Natural killer cell treated with Interleukin-12 subunit alpha and Interleukin-12 subunit beta and Interleukin-15 and Interleukin-18, amount 100 ng/mL, for 72 hours (primary cell): ENCODE measurements around the gene ZNF428. TPM values are rescaled to one million over a fixed set of nuclear protein-coding genes. Genes with fewer than 3 reads are reported as not detected.

Experiments
- ATAC-seq, 2 donors: fragments of 150-1000 bp; cut with Tn5 transposase in 1 of 2; sonication (Bioruptor Pico), chemical (Tn5 transposase) in 1 of 2; 2 replicates each; pipeline ENCODE4 v1.10.0; 2021
- DNase-seq: peaks from one replicate; pipeline ENCODE4 v3.0.0; 2022; ENCODE audit warnings: low spot score
- H3K27ac Mint-ChIP-seq, 2 donors: 1 replicate in 1 of 2; 2 replicates in 1 of 2; pipeline ENCODE4 v1.8.0; 2022; ENCODE audit warnings: mixed read lengths in 2 of 2, mild to moderate bottlenecking in 1 of 2, moderate library complexity in 1 of 2
- H3K27me3 Mint-ChIP-seq, 2 donors: 1 replicate in 1 of 2; 2 replicates in 1 of 2; pipeline ENCODE4 v1.8.0; 2022; ENCODE audit warnings: mixed read lengths in 2 of 2
- H3K36me3 Mint-ChIP-seq: one replicate; pipeline ENCODE4 v1.8.0; 2022; ENCODE audit warnings: mixed read lengths
- H3K4me1 Mint-ChIP-seq, 2 donors: 1 replicate in 1 of 2; 2 replicates in 1 of 2; pipeline ENCODE4 v1.8.0; 2022; ENCODE audit warnings: low read depth in 2 of 2, mixed read lengths in 2 of 2, mild to moderate bottlenecking in 1 of 2
- H3K4me3 Mint-ChIP-seq: one replicate; pipeline ENCODE4 v1.8.0; 2022; ENCODE audit warnings: mixed read lengths
- H3K9me3 Mint-ChIP-seq: 2 replicates; pipeline ENCODE4 v1.8.0; 2022; ENCODE audit warnings: mixed read lengths
- total RNA-seq, 2 donors: library from RNA; stranded (reverse); gene quantifications; one replicate each; pipeline ENCODE4 v1.2.3, GENCODE V29; 2022

Gene ZNF428
- total RNA-seq, 2 donors from 2014 or later, result 24.9 to 25.3 TPM

DNA sequence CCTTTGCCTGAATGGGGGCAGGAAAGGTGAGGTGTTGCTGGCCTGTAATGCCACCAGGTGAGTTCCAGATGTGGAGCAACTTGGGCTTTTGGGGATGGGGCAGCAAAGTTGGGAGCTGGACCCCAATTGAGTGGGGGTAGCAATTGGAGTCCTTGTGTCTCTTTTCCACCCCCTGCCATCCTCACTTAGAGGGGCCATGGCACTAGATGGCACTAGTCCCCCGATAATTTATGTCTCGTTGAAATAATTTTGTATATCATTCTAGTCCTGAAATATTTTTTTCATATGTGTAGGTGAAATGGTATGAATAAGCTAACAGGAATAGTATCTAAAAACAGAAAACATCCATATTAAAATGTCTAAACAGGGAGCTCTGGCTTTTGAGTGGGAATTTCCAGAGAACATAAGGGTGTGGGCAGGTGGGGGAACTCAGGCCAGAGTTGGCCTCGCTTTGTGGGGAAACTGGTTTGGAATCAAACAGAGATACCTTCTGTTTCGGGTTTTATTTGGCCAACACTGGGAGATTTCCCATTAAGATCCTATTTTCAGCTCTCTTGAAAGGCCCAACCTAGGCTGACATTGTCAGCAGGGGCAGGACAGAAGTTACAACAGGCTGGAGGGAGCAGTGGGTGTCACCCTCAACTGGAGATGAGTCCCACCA is 19.7 kb downstream of the ZNF428 start:
- no peaks in the 10 kb centered on the region for H3K27me3 Mint-ChIP-seq
- H3K27ac Mint-ChIP-seq, result no peak overlapping the region
- peaks cover 22 to 29% of the 10 kb centered on the region in 2 donors for H3K4me1 Mint-ChIP-seq
- DNase-seq (no peak), ATAC-seq (no peak)
- H3K4me3 Mint-ChIP-seq, result no peak overlapping the region
- no peaks in the 10 kb centered on the region for H3K9me3 Mint-ChIP-seq
- no peaks in the 10 kb centered on the region for H3K36me3 Mint-ChIP-seq

DNA sequence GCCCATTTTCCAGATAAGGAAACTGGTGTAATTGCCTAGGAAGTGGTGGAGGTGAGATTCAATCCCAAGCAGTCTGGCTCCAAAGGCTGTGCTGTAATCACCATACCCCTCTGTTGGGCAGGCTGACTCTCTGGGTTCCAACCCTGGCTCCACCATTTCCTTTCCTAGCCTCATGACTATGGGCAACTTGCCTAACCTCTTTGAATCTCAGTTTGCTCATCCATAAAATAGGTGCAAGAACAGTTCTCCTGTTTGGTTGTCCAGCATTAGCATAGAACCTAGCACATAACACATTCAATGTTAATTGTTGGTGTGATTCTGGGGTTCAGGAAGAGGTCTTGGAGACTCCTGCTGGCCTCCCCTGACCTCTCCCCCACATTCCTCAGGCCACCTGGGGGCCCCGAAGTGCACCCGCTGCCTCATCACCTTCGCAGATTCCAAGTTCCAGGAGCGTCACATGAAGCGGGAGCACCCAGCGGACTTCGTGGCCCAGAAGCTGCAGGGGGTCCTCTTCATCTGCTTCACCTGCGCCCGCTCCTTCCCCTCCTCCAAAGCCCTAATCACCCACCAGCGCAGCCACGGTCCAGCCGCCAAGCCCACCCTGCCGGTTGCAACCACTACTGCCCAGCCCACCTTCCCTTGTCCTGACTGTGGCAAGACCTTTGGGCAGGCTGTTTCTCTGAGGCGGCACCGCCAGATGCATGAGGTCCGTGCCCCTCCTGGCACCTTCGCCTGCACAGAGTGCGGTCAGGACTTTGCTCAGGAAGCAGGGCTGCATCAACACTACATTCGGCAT is 20.8 kb downstream of the ZNF428 start:
- H3K36me3 Mint-ChIP-seq, result peaks cover 3% of the 10 kb centered on the region
- no peaks in the 10 kb centered on the region for H3K27me3 Mint-ChIP-seq
- H3K27ac Mint-ChIP-seq, result peak overlapping the region in 1 of 2 donors; percentile 99
- peak overlapping the region; percentile 99 for H3K4me3 Mint-ChIP-seq
- H3K4me1 Mint-ChIP-seq, result peaks cover 26 to 34% of the 10 kb centered on the region in 2 donors
- no peaks in the 10 kb centered on the region for H3K9me3 Mint-ChIP-seq
- DNase-seq (no peak), ATAC-seq (no peak)

DNA sequence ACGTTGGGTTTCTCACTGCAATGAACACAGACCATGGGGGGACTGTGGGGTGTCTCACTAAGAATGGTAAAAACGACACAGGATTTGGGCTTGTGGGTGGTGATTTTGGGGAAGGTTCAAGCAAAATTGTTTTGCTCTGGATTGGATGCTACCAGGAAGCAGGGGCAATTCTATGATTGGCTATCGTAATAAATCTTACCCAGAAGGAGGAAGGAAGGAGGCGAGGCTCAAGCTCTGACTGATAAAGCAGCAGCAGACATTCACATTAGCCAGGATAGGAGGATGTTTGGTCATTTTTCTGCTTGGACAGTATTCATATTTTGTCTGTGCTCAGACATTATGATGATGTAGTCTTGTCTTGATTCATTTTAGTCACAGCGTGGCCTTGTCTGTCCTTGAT is 21.6 kb downstream of the ZNF428 start:
- Mint-ChIP-seq H3K4me3 (peak overlapping the region; percentile 99), H3K27ac (peak overlapping the region; percentile 99 to 100), H3K27me3 (no peaks in the 10 kb centered on the region), H3K9me3 (no peaks in the 10 kb centered on the region), H3K4me1 (peaks cover 31 to 40% of the 10 kb centered on the region in 2 donors), H3K36me3 (peaks cover 6% of the 10 kb centered on the region)
- ATAC-seq, result no peak
- no peak for DNase-seq

DNA sequence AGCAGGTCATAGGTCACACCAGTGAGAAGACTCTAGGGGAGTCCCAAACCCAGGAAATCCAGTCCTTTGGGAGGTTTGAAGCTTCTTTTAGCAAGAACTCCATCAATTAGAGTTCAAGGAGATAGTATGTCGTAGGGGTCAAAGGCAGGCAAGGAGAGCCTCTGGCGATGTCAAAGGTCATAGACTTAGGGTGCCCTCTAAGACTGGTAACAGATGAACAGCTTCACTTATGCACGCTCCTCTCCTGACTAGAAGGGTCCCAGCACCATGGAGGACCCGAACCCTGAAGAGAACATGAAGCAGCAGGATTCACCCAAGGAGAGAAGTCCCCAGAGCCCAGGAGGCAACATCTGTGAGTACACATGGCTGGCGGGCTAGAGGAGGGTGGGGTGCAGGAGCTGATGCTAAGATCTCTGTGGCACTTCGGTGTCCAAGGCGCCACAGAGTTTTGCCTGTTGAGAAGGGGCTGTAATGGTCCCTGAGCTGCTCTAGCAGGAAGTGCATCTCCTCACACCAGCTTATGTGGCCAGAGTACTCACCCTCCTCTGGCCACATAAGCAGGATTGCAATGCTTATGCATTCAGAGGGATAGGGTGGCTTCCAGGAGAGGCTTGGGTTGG is 22.5 kb downstream of the ZNF428 start:
- H3K36me3 Mint-ChIP-seq, result peaks cover 10% of the 10 kb centered on the region

DNA sequence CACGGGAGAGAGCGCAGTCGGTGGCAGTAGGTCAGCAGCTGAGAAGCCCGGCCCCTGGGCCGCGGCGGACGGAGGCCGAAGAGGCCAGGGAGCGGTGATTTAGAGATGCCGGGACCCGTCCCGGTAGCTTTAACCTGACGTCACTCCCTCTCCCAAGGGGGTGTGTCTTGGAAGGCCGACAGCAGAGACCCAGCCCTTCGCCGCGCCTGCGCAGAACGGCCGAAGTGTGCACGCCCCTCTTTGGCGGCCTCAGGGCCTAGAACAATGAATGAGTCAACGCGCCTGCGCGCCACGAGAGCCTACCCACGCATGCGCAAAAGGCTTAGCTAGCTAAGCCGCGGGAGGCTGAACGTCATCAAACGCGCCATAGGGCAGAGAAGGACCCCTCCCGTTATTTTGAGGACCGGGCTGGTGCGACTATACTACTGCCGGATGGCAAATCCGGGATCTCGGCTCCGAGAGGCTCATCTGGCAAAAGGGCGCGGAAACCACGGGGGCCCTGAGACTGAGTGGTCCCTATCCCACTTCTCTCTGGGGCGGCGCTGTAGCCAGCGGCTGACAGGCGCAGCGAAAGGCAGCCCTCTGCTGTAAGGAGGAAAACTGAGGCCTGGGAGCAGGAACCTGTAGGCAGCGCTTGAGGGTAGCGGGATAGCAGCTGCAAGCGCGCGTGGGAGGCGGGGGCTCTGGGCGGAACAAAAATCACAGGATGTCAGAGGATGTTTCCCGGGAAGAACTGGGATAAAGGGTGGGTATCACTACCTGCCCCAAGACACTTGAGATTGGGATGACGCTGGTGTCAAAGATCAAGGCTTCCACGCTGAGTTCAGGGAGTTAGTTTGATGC is 23.2 kb downstream of the ZNF428 start, which contains the start of the genes IRGQ and ZNF576:
Gene IRGQ, minus strand, starts transcription at position 136 of the 843 bp plus-strand sequence. CDS start 796 bp downstream, outside the sequence.
Gene ZNF576, plus strand, starts transcription at position 597 of the 843 bp plus-strand sequence. CDS start 514 bp downstream, outside the sequence.
- Mint-ChIP-seq H3K9me3 (no peaks in the 10 kb centered on the region), H3K27ac (peak within 1 kb of the TSS; percentile 99 to 100), H3K27me3 (no peaks in the 10 kb centered on the region), H3K4me3 (peak within 1 kb of the TSS; percentile 99), H3K36me3 (peaks cover 10% of the 10 kb centered on the region), H3K4me1 (peaks cover 34 to 40% of the 10 kb centered on the region in 2 donors)
- ATAC-seq (peak; percentile 91 to 95), DNase-seq (peak; percentile 100)

More for the DNA sequence above, 22.5 kb downstream of the ZNF428 start:
- no peaks in the 10 kb centered on the region for H3K9me3 Mint-ChIP-seq
- DNase-seq (no peak), ATAC-seq (no peak)
- no peaks in the 10 kb centered on the region for H3K27me3 Mint-ChIP-seq
- H3K4me3 Mint-ChIP-seq, result peak overlapping the region; percentile 99
- H3K27ac Mint-ChIP-seq, result peak overlapping the region; percentile 99 to 100
- H3K4me1 Mint-ChIP-seq, result peaks cover 34 to 40% of the 10 kb centered on the region in 2 donors

DNA sequence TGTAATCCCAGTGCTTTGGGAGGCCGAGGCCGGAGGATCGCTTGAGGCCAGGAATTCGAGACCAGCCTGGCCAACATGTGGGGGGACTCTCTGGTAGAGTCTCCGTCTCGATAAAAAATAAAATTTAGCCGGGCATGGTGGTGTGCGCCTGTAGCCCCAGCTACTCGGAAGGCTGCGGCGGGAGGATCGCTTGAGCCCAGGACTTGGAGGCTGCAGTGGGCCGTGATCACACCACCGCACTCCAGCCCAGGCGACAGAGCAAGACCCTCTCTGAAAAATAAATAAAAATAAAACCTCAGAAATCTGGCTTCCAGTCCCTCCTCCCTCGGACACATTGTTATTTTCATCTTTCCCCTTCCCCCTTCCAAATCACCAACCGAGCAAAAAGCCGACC is 23.8 kb downstream of the ZNF428 start:
- H3K27me3 Mint-ChIP-seq, result no peaks in the 10 kb centered on the region
- no peaks in the 10 kb centered on the region for H3K9me3 Mint-ChIP-seq
- no peak for ATAC-seq
- H3K27ac Mint-ChIP-seq, result peak overlapping the region; percentile 99 to 100
- H3K4me1 Mint-ChIP-seq, result peaks cover 37 to 40% of the 10 kb centered on the region in 2 donors
- H3K36me3 Mint-ChIP-seq, result peaks cover 10% of the 10 kb centered on the region
- peak overlapping the region; percentile 99 for H3K4me3 Mint-ChIP-seq
- no peak for DNase-seq

DNA sequence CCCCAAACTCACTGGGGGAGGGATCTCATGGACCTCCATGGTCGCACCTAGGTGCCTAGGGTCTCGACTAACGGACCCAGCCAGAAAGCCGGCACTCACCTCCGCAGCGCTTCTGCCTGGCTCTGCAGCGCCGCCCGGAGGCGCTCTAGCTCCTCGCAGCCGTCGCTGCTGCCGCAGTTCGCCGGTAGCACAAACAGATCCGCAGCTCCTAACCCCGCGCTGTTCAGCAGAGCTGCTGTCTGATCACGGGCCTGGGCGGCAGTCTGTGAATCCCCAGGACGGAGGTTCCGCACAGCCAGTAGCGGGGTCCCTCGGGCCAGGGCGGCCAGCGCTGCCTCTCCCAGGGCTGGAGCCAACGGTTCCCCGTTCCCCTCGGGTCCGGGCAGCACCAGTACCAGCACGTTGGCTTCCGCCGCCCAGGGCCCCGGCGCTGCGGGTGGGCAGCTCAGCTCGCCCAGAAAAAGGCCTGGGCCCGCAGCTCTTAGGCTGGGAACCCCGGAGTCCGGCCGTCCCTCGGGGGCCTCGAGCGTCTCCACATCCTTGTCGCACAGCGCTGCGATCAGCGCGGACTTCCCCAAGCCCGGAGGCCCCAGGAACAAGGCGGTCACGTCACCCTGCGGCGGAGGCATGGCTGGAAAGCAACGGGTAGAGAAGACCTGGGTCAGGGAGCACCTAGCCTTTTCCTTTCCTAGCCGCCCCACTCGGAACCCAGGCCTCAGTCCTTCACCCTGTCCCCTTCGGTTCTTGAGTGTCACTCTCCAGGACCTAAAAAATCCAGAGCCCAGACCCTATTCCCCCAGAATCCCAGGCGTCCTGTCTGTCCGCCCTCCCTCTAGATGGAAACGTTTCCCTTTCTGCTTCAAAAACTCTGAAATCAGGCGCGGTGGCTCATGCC is 24.5 kb downstream of the ZNF428 start:
- H3K27ac Mint-ChIP-seq, result peak overlapping the region; percentile 99 to 100
- DNase-seq (peak; percentile 82), ATAC-seq (peak; percentile 55 to 66)
- peak overlapping the region; percentile 99 for H3K4me3 Mint-ChIP-seq
- H3K27me3 Mint-ChIP-seq, result no peaks in the 10 kb centered on the region
- peaks cover 10% of the 10 kb centered on the region for H3K36me3 Mint-ChIP-seq
- H3K9me3 Mint-ChIP-seq, result no peaks in the 10 kb centered on the region
- H3K4me1 Mint-ChIP-seq, result peaks cover 40 to 41% of the 10 kb centered on the region in 2 donors

DNA sequence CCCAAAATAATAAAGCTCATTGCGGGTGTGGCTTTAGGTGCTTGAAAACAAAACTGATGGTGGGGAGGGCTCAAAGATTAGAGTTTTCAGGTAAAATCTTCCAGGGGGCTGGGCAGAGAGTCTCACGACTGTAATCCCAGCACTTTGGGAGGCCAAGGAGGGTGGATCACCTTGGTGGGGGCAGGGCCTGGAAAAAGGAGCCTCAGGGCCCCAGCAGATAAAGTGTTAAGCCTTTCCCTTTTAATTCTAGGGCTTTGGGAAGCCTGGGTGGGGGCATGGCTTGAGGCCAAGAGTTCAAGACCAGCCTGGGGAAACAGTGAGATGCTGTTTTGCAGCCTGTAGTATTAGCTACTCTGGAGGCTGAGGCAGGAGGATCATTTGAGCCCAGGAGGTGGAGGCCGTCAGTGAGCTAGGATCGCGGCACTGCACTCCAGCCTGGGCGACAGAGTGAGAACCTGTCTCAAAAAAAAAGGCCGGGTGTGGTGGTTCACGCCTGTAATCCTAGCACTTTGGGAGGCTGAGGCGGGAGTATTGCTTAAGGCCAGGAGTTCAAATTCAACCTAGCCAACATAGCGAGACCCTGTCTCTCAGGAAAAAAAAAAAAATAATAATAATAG is 25.2 kb downstream of the ZNF428 start:
- Mint-ChIP-seq H3K27ac (peak overlapping the region; percentile 55 to 88), H3K9me3 (no peaks in the 10 kb centered on the region), H3K4me1 (peaks cover 45 to 46% of the 10 kb centered on the region in 2 donors), H3K27me3 (no peaks in the 10 kb centered on the region), H3K36me3 (peaks cover 10% of the 10 kb centered on the region), H3K4me3 (peak overlapping the region; percentile 99)
- ATAC-seq, result no peak
- no peak for DNase-seq

DNA sequence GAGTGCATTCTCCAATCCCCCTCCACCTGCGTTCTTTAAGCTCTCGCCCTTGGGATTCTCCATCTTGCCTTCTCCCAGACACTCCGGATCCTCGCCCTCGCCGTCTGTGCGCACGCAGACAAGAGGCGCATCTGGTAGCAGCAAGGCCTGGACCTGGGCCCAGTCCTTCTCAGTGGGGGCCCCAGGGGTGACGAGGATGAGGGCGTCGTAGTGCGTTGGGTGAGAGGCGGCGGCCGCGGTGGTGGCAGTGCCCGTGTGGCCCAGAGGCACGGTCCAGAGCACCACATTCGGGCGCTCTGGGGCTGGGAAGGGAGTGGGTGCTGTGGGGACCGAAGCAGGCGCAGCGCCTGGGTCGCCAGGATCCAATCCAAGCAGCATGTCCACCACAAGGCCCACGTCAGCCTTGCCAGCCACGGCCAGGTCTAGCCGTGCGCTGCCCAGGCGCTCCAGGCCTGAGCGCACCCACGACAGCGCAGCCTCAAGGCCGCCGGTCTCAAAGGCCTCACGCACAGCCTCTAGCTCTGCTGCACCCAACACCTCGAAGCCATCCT is 26.6 kb downstream of the ZNF428 start:
- H3K9me3 Mint-ChIP-seq, result no peaks in the 10 kb centered on the region
- peaks cover 10% of the 10 kb centered on the region for H3K36me3 Mint-ChIP-seq
- peak overlapping the region; percentile 86 for H3K4me3 Mint-ChIP-seq
- ATAC-seq (no peak), DNase-seq (no peak)
- H3K4me1 Mint-ChIP-seq, result peaks cover 38 to 44% of the 10 kb centered on the region in 2 donors
- no peaks in the 10 kb centered on the region for H3K27me3 Mint-ChIP-seq
- peak overlapping the region in 1 of 2 donors; percentile 88 for H3K27ac Mint-ChIP-seq

DNA sequence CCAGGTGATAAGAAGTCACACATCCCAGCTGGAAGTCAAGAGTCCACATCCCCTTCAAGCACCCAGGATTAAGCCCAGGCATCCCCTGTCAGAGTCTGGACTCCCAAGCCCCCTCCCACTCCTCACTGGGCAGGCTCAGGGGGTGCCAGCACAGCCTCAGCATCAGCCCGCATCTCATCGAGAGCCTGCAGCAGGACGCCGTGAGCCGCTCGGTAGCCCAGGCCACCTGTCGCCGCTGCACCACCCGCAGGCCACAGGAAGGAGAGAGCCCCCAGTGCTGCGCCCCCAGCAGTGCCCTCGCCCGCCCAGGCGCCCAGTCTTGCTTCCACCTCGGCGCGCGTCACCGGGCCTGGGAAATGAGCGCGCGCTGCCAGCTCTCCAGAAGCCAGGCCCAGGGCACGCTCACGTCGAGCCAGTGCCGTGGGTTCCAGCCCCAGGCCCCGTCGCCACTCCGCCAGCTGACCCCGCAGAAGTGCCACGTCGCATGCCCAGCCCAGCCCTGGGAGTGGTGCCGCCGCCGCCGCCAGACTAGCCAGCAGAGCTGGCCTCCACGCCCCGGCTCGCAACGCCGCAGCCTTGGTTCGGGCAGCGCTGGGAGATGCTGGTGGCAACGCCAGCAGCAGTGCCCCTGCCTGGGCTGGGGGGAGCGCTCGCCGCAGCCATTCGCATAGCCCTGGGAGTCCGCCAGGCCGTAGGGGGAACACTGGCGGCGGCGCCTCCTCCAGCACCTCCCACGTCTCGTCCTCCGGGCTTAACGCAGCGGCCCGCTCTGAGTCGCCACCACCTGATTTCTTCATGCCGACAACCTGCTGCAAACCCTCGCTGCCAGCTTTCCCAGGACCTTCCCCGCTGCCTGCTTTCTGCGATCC is 27.3 kb downstream of the ZNF428 start:
- Mint-ChIP-seq H3K27me3 (no peaks in the 10 kb centered on the region), H3K4me3 (no peak overlapping the region), H3K4me1 (peaks cover 31 to 37% of the 10 kb centered on the region in 2 donors), H3K9me3 (no peaks in the 10 kb centered on the region), H3K27ac (no peak overlapping the region), H3K36me3 (peaks cover 10% of the 10 kb centered on the region)
- no peak for DNase-seq
- ATAC-seq, result no peak

DNA sequence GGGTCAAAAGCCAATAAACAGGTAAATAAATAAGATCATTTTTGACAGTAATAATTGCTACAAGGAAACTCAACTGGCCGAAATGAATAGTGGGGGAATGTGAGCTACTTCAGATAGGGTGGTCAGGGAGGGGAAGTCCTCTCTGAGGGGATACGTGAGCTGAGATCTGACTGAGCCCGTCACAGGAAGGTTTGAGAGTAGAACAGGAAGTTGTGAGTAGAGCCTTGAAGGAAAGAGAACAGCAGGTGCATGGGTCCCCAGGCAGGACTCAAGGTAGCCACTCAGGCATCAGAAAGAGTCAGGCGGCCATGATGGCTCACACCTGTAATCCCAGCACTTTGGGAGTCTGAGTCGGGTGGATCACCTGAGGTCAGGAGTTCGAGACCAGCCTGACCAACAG is 29.8 kb downstream of the ZNF428 start:
- no peak for DNase-seq
- peaks cover 16 to 35% of the 10 kb centered on the region in 2 donors for H3K4me1 Mint-ChIP-seq
- H3K36me3 Mint-ChIP-seq, result peaks cover 17% of the 10 kb centered on the region
- ATAC-seq, result no peak
- H3K4me3 Mint-ChIP-seq, result no peak overlapping the region
- no peaks in the 10 kb centered on the region for H3K27me3 Mint-ChIP-seq
- peak overlapping the region; percentile 46 to 50 for H3K27ac Mint-ChIP-seq
- H3K9me3 Mint-ChIP-seq, result no peaks in the 10 kb centered on the region
